NB4 (cell line): ENCODE measurements around the gene AKAP5.

ENCODE experiments used
- CTCF ChIP-seq: IDR thresholded peaks from one replicate; pipeline ENCODE4 v1.5.1; 2012; ENCODE audit warnings: low read depth, low read length
- POLR2A ChIP-seq: IDR thresholded peaks from 2 replicates; pipeline ENCODE4 v1.6.1; 2011; ENCODE audit warnings: mild to moderate bottlenecking; ENCODE audit not compliant: insufficient read length; ENCODE audit errors: extremely low read depth
- TF ChIP-seq, protein P1 (sequence below): IDR thresholded peaks from 2 replicates; pipeline ENCODE4 v1.6.1; 2011; ENCODE audit warnings: low read depth, low read length

DNA sequence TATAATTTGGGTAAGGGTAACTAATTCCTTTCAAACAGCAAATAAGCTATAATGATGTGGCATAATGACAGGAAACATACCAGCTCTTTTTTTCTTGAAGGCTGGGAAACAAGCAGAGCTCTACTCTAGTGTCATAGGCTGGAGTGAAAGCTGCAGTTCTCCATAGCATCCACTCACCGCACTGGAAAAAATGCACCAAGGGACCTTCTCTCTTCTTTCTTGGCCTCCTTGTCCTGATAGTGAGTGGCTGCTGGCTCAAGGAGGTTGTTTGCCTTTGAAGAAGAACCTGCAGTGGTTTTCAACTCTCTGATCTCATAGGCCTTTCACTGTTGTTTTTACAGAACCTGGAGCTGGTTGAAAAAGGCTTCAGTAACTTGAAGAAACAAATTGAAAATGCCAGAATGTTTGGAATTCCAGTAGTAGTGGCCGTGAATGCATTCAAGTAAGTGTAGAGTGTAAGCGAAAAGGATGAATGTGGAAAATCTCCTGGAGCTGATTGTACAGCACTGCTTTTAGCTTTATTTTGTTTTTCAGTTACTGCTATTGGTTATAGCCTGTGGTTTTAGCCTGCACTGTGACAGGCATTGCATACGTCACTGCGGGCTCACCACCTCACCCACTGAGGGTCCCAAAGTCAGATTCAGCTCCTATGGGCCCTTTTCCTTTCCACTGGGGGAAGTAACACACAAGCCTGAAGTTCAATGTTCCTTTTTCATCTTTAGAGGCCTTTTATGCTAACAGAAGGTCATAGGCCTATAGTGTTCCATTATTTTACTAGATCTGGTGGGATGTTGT, 17.2 kb upstream of the AKAP5 start:
- TF ChIP-seq POLR2A = no peak
- TF ChIP-seq CTCF = no peak
- TF ChIP-seq, protein P1, sequence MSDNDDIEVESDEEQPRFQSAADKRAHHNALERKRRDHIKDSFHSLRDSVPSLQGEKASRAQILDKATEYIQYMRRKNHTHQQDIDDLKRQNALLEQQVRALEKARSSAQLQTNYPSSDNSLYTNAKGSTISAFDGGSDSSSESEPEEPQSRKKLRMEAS = no peak
